ENCODE measurements around the gene CD99L2.
"Not testable (repeated sequence)": the region's sequence is repeated elsewhere in the genome, so short reads cannot be mapped to it uniquely, and the experiment has no call there.

CD99L2 gene

DNA sequence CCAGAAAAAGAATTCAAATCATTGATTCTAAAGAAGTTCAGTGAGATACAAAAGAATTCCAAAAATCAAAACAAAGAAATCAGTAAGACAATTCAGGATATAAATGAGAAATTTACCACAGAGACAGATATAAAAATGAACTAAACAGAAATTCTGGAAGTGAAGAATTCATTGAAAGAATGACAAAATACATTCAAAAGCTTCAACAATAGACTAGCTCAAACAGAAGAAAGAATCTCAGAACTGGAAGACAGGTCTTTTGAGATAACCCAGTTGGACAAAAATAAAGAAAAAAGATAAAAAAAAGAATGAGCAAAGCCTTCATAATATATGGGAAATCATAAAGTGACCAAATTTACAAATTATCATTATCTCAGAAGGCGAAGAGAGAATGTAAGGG, 41.7 kb downstream of the CD99L2 start:
- DNase-seq (ENCODE audit: low spot score): no peak

DNA sequence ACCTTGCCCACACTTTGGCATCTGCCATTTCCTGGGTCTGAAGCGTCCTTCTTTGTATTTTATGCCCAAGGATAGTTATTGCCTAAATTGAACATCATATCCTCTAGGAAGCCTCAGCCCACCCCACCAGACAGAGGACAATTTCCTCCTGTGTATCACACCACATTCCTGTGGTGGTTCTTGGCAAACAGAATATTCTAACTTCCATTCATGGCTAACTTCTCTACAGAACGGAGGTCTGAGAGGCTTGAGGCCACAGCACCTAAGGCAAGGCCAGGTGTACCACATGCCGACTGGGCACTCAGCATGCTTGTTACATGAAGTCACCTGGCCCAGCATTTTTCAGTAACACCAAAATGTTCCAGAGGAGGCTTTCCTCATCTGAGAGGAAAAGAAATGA, 42.4 kb downstream of the CD99L2 start:
- no peak for DNase-seq (ENCODE audit: low spot score)

DNA sequence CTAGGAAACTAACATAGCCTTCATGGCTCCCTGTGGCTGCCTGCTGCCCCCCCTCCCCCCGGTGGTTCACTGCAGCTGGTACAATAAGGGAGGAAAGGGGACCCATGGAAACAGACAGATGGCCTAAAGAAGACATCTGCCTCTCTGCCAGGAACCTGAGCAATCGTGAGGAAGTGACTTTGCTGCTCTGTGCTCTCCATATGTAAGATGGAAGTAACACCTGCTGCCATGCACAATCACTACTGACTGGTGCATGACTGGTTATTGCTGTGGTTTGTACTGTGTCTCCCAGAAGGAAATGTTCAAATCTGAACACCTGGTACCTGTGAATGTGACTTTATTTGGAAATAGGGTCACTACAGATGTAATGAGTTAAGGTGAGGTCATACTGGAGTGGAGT, 43.6 kb downstream of the CD99L2 start:
- DNase-seq (ENCODE audit: low spot score): no peak

DNA sequence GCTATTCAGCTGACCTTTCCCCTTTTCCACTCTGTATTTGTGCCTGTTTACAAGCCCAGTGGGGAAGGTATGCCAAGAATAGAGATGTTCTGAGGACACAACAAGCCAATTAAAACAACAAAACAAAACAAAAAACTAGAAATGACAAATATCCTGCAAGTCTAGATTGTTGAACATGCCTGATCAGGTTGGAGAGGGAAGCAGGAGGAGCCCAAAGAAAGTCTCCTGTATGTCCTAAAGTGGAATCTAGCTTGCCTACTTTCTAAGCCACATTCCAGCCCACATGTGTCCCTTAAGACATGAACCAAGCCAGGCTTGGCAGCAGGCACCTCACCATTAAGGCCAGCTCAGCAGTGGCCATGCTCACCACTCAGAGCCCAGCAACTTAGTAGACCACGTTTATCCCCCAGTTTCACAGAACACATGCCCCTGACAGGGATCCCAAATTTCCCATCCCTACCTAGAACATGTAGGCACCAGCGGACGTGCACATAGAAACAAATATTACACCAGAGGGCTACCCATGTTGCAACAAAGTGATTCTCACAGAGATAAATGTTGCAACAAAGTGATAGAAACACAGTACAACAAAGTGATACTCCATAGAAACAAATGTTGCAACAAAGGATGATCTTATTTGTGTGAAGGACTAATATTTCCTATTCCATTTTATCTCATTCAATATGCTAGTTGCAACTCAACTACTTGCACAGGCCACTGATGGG, 48.3 kb downstream of the CD99L2 start:
- no peak for DNase-seq (ENCODE audit: low spot score)

DNA sequence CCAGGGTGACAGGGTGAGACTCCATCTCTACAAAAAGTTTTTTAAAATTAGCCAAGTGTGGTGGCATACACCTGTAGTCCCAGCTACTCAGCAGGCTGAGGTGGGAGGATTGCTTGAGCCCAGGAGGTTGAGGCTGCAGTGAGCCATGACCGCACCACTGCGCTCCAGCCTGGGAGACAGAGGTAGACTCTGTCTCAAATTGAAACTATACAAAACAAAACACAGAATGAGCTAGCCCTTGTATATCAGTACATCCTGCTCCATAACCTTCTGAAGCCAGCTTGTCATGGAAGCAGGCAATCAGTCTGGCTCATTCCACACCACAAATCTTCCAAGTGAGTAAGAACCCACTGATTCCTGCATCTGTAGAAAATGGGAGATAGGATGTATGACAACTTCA, 49.0 kb downstream of the CD99L2 start:
- DNase-seq (ENCODE audit: low spot score): no peak

DNA sequence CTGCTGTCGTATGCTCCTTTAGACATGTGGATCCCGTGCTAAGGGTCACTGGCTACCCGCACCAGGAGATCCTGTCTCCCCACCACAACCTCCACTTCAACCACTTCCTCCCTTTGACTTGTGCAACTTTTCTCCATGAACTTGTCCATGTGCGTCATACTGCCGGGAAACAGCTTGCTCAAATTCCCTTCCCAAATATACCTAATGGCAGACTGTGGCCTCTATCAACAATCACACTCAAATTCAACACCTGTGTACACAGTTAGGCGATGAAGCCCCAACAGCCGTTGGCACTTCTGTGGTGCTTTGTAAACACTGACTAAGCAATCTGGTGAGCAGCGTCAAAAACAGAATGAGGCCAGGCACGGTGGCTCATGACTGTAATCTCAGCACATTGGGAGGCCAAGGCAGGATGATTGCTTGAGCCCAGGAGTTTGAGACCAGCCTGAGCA, 49.5 kb downstream of the CD99L2 start:
- DNase-seq (ENCODE audit: low spot score): peak; percentile 30

DNA sequence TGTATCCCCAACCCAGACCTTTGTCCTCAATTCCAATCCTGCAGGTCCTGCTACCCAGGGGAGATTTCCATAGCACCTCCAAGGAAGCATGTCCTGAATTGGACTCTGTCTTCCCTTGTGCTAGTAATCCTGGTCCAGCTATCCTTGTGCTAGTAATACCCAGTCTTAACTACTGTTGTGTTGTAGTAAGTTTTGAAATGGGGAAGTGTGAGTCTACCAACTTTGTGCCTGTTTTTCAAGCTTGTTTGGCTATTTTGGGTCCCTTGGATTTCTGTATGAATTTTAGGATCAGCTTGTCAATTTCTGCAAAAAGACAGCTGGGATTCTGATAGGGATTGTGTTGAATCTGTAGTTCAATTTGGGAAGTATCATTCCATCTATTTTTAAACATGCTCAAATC, 51.4 kb downstream of the CD99L2 start:
- DNase-seq (ENCODE audit: low spot score): no peak

DNA sequence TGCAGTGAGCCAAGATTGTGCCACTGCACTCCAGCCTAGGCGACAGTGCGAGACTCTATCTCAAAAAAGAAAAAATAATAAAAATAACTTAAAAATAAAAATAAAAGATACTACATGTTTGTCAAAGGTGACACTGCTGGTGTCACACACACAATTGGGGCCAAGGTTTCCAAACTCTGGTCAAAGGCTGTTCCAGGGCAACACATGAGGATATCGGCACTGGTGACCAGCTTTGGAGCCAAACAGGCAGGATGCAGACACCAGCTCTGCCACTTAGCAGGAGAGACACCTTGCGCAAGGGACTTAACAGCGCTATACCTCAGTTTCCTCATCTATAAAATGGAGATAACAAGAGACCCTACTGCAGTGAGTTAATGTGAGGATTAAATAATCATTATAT, 52.3 kb downstream of the CD99L2 start:
- DNase-seq (ENCODE audit: low spot score): no peak

DNA sequence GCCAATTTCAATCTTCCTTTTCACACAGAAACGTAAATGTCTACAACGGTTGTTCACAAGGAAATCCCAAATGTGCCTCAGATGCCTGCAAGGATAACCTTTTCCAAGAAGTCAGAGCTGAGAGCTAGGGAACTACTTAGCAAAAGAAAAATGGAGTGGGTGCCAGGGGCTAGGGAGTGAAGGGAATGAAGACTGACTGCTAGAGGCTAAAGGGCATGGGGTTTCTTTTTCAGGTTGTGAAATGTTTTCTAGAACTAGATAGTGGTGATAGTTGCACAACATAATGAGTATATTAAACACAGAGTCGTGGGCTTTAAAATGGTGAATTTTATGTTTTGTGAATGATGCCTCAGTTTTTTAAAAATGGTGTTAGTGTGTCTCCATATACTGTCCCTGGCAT, 53.4 kb downstream of the CD99L2 start:
- no peak for DNase-seq (ENCODE audit: low spot score)

DNA sequence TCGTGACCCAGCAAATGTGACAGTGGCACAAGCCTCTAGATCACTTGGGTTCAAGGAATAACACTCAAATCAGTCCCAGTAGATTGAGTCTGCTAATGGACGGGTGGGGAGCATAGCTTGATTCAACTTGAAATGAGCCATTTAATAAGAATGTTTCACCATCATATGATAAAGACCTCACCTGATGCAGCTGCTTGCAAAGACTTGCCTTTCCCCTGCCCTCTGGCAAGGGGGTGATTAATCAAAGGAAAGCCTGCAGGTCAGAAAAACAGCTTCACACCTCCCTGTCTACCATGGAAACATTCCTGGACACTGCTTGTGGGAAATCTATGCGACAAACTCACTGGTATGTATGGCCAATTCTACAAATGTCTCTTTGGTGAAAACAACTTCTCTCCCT, 54.5 kb downstream of the CD99L2 start:
- no peak for DNase-seq (ENCODE audit: low spot score)

DNA sequence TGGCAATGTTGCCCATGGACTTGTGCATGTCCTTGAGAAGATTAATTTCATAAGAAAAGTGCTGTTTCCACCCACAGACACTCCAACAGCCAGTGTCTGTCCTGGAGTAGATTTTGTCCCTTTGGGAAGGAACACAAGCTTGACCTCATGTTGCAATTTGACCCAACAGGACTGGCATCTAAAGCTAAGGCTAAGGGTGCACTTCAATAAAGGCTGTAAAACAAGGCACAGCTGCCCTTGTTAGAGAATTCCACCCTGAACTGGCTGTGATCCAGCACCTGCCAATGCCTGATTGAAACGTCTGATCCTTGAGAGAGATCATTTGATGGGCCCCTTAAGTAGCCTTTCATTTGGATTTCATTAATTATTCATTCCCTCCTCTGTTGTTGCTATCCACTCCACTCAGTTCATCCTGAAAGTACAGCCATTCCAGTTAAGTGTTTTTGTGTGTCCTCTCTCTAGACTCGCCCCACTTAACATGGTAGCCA, 56.2 kb downstream of the CD99L2 start:
- DNase-seq (ENCODE audit: low spot score): no peak

DNA sequence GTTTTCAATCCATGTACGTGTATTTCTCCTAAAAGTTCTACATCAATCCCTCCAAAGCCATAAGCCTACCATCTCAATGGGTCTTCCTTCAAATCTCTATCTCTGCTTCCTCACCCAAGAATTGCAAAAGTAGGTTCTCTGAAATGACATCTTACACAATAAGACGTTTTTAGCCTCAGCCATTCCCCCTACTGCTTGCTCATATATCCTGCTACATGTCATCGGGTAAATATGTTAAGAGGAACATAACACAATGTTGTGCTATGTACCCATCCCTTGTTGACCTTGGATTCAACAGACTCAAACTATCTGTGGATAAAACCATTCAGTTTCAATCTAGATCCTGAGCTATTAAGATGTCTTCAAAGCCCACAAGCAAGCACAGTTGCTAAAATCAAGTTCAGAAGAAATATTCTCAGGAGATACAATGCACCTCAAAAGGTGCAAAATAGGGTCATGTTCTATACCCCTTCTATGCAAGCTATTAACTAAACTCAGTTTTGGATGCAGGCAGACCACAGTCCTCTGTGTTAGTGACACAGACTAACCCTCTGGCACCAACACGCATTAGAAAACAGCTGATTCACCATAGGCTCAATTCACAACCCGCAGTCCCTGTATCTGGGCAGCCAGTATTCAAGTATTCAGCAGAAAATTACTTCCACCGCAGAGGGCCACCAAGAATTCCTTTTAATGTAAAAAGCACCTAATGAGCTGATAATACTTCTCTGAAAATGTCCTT, 56.8 kb downstream of the CD99L2 start:
- no peak for DNase-seq (ENCODE audit: low spot score)

DNA sequence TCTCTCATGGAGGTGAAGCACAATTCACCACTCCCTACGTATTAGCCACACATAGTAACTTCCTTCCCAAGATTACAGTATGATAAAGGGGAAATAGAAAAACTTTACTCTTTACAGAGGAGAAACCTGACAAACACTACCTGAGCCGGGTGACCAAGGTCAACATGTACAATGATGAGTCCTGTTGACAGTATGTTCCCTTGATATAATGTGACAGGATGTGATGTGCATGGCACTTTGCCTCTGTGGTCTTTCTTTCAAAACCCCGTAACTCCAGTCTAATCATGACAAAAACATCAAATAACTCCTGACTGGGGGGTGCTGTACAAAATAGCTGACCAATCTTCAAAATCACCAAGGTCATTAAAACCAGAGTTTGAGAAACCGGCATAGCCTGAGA, 60.6 kb downstream of the CD99L2 start:
- no peak for DNase-seq (ENCODE audit: low spot score)

DNA sequence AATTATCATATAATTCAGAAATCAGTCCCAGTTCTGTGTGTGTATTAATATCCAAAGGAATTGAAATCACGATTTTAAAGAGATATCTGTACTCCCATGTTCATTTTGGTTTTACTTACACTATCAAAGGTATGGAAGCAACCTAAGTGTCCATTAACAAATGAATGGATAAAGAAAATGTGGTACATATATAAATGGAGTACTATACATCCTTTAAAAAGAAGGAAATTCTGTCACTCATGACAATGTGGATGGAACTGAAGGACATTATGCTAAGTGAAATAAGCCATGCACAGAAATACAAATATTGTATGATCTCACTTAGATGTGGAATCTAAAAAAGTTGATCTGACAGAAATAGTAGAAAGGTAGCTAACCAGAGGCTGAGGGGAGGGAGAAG, 63.8 kb downstream of the CD99L2 start:
- no peak for DNase-seq (ENCODE audit: low spot score)

DNA sequence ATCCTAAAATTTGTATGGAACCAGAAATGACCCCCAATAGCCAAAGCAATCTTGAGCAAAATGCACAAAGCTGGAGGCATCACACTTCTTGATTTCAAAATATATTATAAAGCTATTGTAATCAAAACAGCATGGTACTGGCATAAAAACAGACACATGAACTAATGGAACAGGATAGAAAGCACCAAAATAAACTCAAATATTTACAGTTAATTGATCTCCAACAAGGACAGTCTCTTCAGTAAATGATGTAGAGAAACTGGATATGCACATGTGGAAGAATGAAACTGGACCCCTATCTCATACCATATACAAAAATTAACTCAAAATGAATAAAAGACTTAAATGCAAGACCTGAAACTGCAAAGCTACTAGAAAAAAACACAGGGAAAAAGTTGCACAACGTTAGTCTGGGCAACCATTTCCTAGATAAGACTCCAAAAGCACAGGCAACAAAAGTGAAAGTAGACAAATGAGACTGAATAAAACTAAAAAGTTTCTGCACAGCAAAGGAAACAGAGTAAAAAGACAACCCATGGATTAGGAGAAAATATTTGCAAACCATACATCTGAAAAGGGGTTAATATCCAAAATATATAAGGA, 64.9 kb downstream of the CD99L2 start:
- DNase-seq (ENCODE audit: low spot score): no peak

DNA sequence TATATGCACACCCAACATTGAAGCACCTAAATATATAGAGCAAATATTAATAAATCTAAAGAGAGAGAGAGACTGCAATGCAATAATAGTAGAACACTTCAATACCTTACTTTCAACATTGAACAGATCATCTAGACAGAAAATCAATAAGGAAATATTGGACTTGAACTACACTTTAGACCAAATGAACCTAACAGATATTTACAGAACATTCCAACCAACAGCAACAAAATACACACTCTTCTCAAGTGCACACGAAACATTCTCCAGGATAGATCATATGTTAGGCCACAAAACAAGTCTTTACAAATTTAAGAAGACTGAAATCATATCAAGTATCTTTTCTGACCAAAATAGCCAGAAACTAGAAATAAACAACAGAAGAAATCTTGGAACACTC, 66.6 kb downstream of the CD99L2 start:
- no peak for DNase-seq (ENCODE audit: low spot score)

DNA sequence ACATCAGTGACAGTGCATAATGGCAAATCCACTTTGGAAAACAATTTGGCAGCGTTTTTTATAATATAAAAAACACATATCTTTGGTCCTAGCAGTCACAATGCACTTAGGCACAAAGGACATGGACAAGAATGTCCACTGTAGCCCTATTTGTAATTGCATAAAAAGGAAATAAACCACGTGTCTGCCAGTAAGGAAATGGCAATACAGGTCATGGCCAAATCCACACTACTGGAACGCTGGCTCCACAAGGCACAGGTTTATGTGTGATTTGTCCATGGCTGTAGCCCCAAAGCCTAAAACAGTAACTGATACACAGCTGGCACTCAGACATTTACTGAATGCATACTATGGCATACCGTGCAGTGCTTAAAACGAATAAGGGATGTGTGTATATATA, 69.7 kb downstream of the CD99L2 start:
- no peak for DNase-seq (ENCODE audit: low spot score)

DNA sequence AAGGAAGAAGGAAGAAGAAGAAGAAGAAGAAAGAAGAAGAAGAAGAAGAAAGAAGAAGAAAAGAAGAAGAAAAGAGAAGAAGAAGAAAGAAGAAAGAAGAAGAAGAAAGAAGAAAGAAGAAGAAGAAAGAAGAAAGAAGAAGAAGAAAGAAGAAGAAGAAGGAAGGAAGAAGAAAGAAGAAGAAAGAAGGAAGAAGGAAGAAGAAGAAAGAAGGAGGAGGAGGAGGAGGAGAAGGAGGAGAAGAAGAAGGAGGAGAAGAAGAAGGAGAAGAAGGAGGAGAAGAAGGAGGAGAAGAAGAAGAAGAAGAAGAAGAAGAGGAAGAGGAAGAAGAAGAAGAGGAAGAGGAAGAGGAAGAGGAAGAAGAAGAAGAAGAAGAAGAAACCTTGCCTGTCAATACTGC, 74.1 kb downstream of the CD99L2 start:
- not testable (repeated sequence) for DNase-seq (ENCODE audit: low spot score)

DNA sequence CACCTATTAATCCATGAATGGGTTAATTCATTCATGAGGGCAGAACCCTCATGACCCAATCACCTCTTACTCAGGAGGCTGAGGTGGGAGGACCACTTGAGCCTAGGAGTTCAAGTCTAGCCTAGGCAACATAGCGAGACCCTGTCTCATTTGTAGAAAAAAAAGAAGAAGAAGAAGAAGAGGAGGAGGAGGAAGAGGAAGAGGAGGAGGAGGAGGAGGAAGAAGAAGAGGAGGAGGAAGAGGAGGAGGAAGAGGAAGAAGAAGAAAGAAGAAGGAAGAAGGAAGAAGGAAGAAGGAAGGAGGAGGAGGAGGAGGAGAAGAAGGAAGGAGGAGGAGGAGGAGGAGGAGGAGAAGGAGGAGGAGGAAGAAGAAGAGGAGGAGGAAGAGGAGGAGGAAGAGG, 74.6 kb downstream of the CD99L2 start:
- not testable (repeated sequence) for DNase-seq (ENCODE audit: low spot score)

DNA sequence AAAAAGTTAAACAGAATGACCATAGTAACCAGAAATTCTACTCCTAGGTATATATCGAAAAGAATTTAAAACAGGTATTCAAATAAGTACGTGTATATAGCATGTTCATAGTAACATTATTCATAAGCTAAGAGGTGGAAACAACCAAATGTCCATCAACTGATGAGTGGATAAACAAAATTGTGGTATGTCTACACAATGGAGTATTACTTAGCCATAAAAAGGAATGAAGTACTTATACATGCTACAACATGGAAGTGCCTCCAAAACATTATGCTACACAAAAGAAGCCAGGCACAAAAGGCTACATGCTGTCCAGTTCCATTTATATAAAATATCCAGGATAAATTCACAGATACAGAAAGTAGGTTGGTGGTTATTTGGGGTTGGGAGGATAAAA, 76.5 kb downstream of the CD99L2 start:
- DNase-seq (ENCODE audit: low spot score): no peak

DNA sequence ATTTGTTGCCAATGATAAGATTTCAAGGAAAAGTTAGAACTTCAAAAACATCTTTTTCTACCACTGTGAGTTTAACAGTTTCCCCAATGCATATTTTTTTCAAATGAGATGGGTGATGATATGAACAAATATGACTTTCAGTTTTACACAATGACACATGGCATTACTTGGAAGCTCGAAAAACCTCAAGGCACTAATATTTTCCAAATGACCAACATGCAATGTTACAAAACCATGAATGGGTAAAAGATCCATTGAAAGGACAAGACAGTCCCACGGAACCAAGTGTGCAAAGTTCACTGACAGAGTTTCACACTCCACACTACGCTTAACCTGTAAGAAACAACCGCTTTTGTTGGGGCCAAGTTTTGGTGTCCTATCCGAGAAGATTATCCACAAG, 84.5 kb downstream of the CD99L2 start:
- no peak for DNase-seq (ENCODE audit: low spot score)

DNA sequence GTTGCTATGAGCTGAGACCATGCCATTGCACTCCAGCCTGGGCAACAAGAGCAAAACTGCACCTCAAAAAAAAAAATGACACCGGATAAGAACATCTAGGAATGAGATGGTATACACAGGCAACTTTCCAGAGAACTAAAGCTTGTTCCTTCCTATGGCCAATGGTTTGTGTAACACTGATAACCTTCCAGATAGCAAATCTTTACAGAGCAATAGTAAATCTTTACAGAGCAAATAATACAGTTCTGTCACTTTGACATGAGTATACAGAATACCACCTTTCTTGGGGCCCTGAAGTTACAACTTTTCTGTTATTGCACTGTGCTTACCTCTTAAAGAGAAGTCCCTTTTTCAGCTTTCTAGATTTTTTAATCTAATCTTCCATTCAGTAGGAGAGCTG, 91.6 kb downstream of the CD99L2 start:
- DNase-seq (ENCODE audit: low spot score): no peak

DNA sequence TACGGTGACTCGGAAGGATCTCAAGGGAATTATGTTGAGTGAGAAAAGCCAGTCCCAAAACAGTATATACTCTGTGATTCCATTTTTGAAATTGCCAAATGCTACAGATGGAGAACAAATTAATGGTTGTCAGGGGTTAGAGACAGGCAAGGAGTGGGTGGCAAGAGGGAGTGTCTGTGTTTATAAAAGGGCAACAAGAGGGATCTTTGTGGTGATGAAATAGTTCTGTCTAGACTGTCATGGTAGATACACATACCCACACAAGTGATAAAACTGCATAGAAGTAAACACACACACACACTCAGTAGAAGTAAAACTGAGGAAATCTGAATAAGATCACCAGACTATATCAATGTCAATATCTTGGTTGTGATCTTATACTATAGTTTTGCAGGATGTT, 92.7 kb downstream of the CD99L2 start:
- no peak for DNase-seq (ENCODE audit: low spot score)
